Stimulated activated CD8-positive, alpha-beta memory T cell treated with anti-CD3 and anti-CD28 coated beads, Interleukin-15, amount 100 ng/mL, for 1 hour (primary cell): ENCODE measurements around the gene ARID1B.
A peak's percentile ranks its signal among the peaks of the same experiment; 100 is the strongest.

Experiments
- DNase-seq: peaks from one replicate; pipeline ENCODE4 v3.0.0-alpha.2; 2020; ENCODE audit warnings: low read depth

Gene ARID1B

GRCh38 chr6:157213426-157213825 is 436.2 kb downstream of the ARID1B start:
- no peak for DNase-seq

DNA sequence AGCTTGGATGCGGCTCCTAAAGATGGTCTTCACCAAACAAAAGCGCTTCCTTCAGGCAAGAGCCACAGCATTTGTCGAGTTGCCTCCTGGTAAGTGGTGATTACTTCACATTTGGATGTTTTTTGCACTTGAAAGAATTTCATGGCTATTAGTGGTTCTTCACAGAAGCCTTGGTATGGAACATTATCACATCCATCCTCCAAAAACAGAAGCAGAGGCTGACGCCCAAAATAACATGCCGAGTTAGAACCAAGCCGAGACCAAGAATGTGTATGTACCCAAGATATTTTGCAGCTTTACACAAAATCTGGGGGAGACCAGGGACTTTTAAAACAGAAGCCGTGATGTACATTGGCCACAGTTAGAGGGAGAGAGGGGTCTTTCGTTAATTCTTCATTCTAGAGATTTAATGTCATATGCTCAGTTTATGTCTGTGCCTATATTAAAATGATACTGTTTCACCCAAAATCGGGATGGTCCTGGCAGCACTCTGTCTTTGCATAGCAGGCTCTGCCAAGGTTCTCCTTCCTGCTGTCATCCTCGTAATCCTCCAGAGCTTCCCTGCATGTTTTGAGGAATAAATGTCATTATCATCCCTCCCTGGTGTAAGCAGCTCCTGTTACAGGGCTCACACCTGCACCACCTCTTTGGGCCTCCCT is 436.9 kb downstream of the ARID1B start:
- DNase-seq: no peak

- no peak for DNase-seq
Observed at GRCh38 chr6:157215717-157216116, 438.5 kb downstream of the ARID1B start.

GRCh38 chr6:157216570-157216969 is 439.4 kb downstream of the ARID1B start:
- no peak for DNase-seq

GRCh38 chr6:157217198-157217893 is 440.2 kb downstream of the ARID1B start:
- no peak for DNase-seq

DNA sequence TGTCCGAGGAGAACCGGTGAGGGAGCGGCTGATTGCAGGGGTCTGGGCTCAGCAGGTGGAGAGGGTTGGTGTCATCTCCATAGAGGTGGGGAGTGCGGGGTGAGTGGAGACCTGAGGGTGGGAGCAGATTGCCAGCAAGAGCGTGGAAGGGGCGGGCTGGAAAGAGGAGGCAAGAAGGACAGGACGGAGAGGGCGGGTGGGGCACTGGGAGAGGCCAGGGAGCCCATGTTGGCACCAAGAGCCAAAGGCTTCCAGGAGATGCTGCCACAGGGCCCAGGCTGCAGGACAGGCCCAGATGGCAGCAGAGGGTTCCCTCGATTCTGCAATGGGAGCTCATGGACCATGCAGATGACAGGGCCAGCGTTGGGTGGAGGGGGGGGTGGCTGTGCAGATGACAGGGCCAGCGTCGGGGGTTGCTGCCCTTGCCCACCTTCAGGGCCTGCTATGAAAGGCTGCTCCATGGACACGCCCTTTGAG is 440.8 kb downstream of the ARID1B start:
- no peak for DNase-seq

GRCh38 chr6:157218371-157219198 is 441.4 kb downstream of the ARID1B start:
- no peak for DNase-seq

DNA sequence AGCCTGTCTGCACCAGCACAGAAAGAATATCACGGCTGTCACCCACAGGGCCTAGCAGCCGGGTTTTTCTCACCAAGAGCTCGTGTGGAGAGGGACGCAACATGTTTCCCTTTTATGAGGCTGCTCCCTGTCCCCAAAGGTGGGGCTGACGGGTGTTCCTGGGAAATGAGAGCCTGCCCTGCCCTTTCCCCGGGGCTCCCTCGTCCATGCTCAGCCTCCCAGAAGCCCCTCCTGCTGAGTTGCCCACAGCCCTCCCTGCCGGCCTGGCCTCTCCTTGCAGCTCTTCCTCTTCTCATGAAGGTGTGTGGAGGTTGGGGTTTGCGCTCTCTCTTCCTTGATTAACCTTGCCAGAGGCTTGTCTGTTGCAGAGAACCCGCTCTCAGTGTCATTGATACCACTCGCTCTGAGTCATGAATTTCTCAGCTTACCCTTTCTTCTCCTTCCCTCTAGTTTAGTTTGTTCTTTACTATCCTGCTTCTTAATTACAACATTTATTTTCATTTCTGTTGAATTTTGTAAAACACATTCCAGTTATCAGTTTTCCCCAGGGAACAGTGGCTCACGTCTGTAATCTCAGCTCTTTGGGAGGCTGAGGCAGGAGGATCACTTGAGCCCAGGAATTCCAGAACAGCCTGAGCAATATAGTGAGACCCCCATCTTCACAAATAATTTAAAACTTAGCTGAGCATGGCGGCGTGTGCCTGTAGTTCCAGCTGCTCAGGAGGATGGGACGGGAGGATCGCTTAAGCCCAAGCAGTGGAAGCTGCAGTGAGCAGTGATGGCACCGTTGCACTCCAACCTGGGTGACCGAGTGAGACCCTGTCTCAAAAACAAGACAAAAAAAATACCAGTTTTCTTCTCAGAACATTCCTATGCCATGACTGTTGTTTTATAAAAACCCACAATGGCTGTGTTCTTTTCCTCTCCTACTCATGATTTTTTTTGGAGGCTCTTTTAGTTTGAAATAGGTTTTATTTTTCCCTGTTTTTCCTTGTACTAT is 442.3 kb downstream of the ARID1B start:
- DNase-seq: no peak

GRCh38 chr6:157220485-157220884 is 443.3 kb downstream of the ARID1B start:
- DNase-seq: no peak

DNA sequence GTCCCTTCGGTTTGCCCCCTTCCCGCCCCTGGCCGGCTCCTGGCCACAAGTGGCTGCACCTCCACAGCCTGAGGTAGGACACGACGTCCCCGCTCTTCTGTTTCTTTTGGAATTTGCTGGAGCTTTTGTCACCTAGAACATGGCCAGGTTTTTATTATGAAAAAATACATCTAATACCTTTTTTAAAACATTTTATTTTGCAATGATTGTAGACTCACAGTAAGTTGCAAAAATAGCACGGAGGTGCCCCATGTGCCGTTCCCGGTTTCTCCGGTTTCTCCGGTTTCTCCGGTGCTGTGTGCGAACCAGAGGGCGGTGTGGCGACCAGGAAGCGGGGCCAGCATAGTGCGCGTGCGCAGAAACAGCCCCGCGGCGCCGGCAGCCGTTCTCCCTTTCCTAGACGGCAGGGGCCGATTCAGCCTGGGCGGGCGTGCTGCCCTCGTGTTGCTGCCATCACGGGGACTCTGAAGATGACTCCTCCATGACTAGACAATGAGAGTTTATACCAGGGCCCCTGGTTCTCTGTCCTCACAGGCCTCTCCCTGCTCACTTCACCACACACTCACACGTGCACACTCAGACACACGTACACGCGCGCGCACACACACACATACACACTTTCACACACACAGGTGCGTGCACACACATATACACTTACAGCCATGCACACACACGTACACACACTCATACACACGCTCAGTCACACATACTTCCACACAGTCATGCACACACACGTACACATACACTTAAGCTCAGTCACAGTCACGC is 444.1 kb downstream of the ARID1B start:
- peak; percentile 57 for DNase-seq

- no peak for DNase-seq
Observed at GRCh38 chr6:157221817-157222175, 444.6 kb downstream of the ARID1B start.

DNA sequence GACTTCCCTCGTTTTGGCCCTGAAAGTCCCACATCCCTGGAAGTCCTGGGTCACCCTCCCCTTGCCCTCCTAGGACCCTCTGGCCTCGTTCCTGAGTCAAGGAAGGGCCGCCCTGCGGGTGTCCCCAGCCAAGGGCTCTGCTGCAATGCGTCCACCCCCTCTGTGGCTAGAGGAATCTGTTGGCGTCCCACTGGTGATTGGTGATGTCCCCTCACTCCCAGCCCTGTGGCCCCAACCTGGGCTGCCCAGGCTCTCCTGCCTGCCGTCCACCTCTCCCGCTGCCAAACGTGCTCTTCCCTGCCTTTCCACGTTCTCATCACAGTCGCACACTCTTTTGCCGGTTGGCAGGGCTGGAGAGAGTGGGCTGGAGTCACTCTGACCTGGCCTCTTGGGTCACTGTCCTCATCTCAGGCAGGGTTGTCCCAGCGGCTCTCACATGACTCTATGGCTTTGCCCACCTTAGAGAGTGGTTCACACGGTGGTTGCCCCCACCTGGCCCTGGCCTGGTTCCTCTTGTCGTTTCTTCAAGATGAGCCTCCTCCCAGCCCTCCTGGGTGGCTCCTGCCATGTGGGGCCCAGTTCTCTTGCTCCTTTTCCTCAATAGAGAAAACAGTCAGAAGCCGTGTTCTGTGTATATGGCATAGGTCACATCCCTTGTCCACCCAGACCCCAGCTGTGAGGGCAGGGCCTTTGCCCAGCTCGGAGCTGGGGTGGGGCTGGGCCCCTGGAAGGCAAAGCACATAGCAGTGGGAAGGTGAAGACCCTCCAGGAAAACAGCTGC is 445.2 kb downstream of the ARID1B start:
- DNase-seq: no peak

GRCh38 chr6:157223021-157223430 is 445.8 kb downstream of the ARID1B start:
- no peak for DNase-seq

- no peak for DNase-seq
Observed at GRCh38 chr6:157223511-157223910, 446.3 kb downstream of the ARID1B start.

DNA sequence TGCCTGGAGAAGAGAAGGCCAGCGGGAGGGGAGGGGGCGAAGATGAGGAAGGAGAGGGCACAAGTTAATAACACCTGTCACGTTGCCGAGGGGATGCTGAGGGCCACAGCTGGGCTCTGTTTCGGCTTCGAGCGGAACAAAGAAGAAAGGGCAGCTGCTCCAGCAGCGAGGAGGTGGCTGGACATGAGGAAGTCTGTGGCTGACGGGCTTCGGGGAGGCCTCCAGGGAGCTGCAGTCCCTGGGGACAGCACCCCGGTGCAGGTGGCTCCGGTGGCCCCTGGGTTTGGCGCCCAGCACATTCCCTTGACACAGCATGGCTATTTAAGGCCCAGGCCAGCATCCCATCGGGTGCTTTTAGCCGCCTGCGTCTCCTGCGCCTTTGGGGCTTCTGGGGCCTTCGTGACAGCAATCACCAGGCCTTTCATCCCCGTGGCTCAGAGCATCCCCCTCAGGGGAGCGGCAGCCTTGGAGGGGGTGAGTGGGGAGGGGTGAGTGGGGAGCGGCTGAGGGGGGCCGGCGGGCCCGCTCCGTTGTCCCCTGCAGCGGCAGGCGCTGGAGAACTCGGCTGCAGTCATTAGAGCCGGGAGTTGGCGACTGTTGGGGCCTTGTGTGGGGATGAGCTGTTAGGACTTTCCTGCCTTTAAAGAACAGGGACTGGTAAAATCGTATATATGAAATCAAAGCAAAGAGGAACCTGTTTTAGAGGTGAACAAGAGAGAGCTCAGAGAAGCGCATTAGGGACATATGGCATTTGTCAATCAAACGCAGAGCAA is 447.2 kb downstream of the ARID1B start:
- no peak for DNase-seq

DNA sequence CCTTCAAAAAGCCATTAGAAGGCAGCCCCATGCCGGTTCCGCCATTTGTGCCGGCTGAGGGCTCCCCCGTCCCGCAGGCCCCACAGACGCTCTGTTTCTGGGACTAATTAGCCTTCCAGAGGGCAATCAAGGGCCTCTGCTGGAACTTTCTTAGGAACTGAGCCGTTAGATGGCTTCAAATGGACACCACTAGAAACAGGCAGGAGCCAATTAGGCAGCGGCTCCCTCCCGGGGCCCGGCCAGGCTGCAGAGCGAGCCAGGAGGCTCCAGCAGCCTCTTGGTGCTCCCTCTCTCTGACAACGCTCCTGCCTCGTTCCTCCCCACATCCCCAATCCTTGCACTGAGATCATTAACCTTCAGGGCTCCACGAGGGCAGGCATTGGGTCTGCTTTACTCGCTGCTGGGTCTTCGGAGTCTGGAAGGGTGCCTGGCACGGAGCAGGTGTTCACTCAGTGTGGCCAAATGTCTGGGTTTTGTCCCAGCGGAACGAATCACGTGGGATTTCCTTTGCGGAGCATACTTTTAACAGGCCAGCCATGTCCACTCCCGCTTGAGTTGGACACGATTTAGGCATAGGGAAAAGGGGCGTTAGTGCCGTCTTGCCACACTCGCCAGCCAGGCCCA is 447.9 kb downstream of the ARID1B start:
- DNase-seq: no peak

DNA sequence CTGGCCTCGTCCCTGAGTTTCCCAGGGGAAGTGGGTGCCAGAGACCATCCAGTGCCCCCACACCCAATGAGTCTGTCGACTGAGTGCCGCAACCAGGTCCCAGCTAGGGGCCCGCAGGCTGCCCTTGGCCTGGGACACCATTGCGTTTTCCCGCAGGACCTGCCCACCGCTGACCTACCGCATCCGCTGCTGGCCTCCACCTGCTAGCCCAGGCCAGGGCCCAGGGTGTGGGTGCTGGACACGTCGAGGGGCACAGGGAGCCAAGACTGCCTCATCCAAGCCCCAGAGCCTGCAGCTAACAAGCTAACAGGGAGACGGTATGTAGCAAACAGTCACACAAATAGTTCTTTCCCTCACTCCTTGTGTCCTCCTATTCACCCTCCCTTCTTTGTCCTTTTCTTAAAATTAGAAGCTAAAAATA is 448.4 kb downstream of the ARID1B start:
- DNase-seq: no peak

DNA sequence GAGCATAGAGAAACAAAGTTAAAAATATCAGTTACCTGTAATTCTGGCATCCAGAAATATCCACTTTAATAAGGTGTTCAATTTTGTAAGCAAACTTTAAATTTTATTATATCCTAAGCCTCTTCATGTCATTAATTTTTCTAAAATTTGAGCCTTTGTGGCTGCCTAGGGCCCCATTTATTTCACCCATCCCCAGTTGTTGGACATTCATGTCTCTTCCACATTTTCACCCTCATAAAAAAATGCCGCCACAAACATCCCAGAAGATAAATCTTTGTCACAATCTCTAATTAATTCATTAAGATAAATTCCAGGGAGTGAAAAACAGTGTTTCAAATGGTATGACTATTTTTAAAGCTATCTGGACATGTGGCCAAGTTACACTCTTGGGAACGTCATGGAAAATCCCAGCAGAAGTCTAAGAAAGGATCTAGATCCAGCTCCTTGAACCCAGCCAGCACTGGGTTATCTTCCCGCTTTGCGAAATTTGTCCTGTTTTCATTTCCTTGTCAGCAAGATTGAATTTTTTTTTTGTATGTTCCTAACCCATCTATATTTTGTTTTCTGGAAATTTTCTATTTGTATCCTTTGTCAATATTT is 448.9 kb downstream of the ARID1B start:
- no peak for DNase-seq
